ENCODE results near the gene LGMN.

- no peak for TF ChIP-seq CTCF (conservative IDR thresholded peaks at IDR 0.05; ENCODE audit: low read length)
- no peak for TF ChIP-seq EZH2phosphoT487 (IDR thresholded peaks at IDR 0.05; ENCODE audit: borderline replicate concordance)
Observed at GRCh38 chr14:92733007-92733406, 15.4 kb downstream of the LGMN start.
